Tibial artery (tissue), 4 donors: Measurements from ENCODE around the gene GAB1.

Experiments used
- DNase-seq, 2 donors: peaks; one replicate each; pipeline ENCODE4 v3.0.0-alpha.2; 2019
- H3K27ac ChIP-seq, 2 donors: fragments of 200-600 bp; sonication (generic) in 1 of 2; 1 replicate in 1 of 2; 2 replicates in 1 of 2; pipeline ENCODE4 v1.5.1; 2018 to 2019; ENCODE audit warnings: mild to moderate bottlenecking in 1 of 2
- H3K27me3 ChIP-seq, 2 donors: fragments of 200-600 bp; sonication (generic) in 1 of 2; one replicate each; pipeline versions ENCODE4 v1.5.1 to v1.6.0; 2016 to 2019
- H3K36me3 ChIP-seq, 3 donors: fragments of 200-600 bp; sonication (generic) in 2 of 3; one replicate each; pipeline ENCODE4 v1.5.1; 2016 to 2019; ENCODE audit warnings: mild to moderate bottlenecking in 2 of 3
- H3K4me1 ChIP-seq, 4 donors: fragments of 200-600 bp; sonication (generic) in 2 of 4; 1 replicate in 3 of 4; 2 replicates in 1 of 4; pipeline ENCODE4 v1.5.1; 2016 to 2019
- H3K4me3 ChIP-seq, 2 donors: fragments of 200-600 bp; sonication (generic) in 1 of 2; 1 replicate in 1 of 2; 2 replicates in 1 of 2; pipeline ENCODE4 v1.5.1; 2018 to 2019; ENCODE audit warnings: mild to moderate bottlenecking in 2 of 2
- H3K9me3 ChIP-seq, 3 donors: fragments of 200-600 bp; sonication (generic) in 1 of 3; one replicate each; pipeline ENCODE4 v1.5.1; 2016 to 2019
- intact Hi-C: fragments of 100-400 bp; cut with DNase I; formaldehyde crosslinking; loops from one replicate; pipeline ENCODE4 v1.15.0; 2023; ENCODE audit warnings: low total_unique reads
- TF ChIP-seq, protein P1 (sequence below), 2 experiments: fragments of 200-600 bp in 1 of 2; fragments of 450-650 bp in 1 of 2; IDR thresholded peaks; one replicate each; pipeline ENCODE4 v1.5.1; 2017 to 2019; ENCODE audit warnings: antibody characterized with exemption in 2 of 2, mild to moderate bottlenecking in 1 of 2, moderate library complexity in 1 of 2

Gene GAB1

DNA sequence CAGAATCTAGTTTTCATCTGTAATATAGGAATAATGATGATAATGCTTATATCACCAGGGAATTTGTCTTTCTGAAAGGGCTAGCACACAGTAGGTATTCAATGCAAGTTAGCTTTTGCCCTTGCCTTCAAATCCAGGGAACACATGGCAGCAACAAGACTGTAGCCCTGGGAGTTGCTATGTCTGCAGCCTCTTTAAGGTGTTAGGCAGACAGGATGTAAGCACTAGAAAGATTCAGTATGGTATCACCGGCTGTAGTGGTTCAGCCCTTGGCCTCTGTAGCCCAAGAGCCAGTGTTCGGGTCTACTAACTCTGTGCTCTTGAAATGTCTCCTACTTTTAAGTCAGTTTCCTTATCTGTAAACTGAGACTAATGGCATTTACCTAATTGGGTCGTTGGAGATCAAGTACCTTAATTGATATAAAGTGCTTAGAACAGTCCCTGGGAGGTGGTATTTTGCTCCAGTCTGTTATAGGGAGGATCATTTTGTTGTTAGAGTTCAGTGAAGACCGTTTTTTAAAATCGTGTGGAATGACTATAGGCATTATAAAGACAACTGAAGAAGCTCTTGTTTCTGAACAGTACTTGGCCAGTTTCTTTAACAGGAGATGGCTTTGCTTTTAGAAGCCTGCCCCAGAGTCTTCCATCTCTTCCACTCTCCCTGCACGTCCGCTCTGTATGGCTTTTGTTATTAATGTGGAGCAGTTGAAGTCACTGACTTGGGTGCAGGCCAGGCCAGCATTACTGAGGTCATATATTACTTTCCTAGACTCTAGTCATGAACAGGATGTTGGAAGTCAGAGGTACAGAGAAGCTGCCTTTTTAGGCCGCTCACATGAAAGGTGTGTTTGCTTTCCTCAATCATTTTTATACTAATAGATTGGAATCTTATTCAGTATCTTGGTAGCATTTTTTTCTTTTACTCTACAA, 44.8 kb downstream of the GAB1 start:
- Histone ChIP-seq H3K36me3 (no peaks in the 10 kb centered on the region), H3K27ac (peak overlapping the region; percentile 71 to 75), H3K9me3 (no peaks in the 10 kb centered on the region), H3K4me1 (peaks cover 0 to 94% (median 58%) of the 10 kb centered on the region in 4 donors), H3K27me3 (no peaks in the 10 kb centered on the region), H3K4me3 (no peak overlapping the region)
- peak; percentile 89 to 93 for DNase-seq
- intact Hi-C loops = no loop called here
- TF ChIP-seq, protein P1, sequence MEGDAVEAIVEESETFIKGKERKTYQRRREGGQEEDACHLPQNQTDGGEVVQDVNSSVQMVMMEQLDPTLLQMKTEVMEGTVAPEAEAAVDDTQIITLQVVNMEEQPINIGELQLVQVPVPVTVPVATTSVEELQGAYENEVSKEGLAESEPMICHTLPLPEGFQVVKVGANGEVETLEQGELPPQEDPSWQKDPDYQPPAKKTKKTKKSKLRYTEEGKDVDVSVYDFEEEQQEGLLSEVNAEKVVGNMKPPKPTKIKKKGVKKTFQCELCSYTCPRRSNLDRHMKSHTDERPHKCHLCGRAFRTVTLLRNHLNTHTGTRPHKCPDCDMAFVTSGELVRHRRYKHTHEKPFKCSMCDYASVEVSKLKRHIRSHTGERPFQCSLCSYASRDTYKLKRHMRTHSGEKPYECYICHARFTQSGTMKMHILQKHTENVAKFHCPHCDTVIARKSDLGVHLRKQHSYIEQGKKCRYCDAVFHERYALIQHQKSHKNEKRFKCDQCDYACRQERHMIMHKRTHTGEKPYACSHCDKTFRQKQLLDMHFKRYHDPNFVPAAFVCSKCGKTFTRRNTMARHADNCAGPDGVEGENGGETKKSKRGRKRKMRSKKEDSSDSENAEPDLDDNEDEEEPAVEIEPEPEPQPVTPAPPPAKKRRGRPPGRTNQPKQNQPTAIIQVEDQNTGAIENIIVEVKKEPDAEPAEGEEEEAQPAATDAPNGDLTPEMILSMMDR (IDR thresholded peaks at IDR 0.05) = no peak

DNA sequence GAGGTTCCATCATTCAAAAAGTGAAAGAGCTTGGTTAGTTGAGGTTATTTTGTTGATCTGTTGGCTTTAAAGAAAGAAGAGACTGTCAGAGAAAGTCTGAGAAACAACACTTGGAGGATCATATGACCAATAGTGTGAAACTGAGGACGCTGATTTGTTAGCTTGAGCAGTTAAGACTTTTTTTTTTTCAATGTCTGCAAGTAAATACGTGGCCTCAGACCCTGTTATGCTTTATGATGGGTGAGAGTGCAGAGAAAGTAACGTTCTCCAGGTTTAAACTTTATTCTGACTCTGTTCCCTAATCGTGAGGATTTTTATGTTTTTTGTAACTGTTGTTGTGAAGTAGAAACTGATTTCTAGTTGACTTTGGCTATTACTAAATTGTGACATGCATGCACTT, 45.9 kb downstream of the GAB1 start:
- H3K36me3 ChIP-seq = no peaks in the 10 kb centered on the region
- intact Hi-C loops = no loop called here
- H3K27ac ChIP-seq = peak overlapping the region; percentile 71 to 75
- H3K4me1 ChIP-seq = peaks cover 0 to 89% (median 48%) of the 10 kb centered on the region in 4 donors
- H3K27me3 ChIP-seq = no peaks in the 10 kb centered on the region
- H3K9me3 ChIP-seq = no peaks in the 10 kb centered on the region
- H3K4me3 ChIP-seq = peak overlapping the region in 1 of 2 donors; percentile 2
- TF ChIP-seq, protein P1 (IDR thresholded peaks at IDR 0.05) = no peak
- no peak for DNase-seq

DNA sequence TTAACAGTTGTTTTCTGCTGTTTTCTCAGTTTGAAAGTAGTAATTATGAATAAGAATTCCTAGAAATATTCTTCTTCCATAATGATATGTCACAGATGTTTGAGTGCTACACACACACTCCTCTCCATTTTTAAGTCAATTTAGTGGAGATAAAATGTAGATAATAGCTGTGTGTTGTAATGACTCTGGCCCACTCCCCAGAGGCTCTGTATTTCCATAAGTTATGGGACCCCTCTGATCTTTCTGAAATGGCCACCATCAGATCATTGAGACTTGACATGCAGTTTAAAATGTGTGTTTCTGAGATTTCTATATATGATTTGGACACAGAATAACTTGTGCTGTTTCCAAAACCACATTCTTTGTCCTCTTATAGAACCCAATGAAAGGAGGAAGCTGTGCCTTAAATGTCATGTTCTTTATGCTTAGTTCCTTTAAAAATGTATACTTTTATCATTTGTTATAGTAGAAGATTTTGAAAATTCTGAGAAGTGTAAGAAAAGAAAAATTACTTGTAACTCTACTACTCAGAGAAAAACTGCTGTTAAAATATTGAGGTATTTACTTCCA, 46.4 kb downstream of the GAB1 start:
- TF ChIP-seq, protein P1 (IDR thresholded peaks at IDR 0.05) = no peak
- no peak for DNase-seq
- intact Hi-C loops = no loop called here
- Histone ChIP-seq H3K27ac (peak overlapping the region; percentile 71 to 75), H3K4me1 (peaks cover 0 to 84% (median 45%) of the 10 kb centered on the region in 4 donors), H3K36me3 (no peaks in the 10 kb centered on the region), H3K4me3 (no peak overlapping the region), H3K9me3 (no peaks in the 10 kb centered on the region), H3K27me3 (no peaks in the 10 kb centered on the region)

- Histone ChIP-seq H3K27ac (peak overlapping the region; percentile 51 to 71), H3K27me3 (no peaks in the 10 kb centered on the region), H3K36me3 (no peaks in the 10 kb centered on the region), H3K4me3 (no peak overlapping the region), H3K9me3 (no peaks in the 10 kb centered on the region), H3K4me1 (peaks cover 0 to 78% (median 42%) of the 10 kb centered on the region in 4 donors)
- TF ChIP-seq, protein P1 (IDR thresholded peaks at IDR 0.05) = no peak
- DNase-seq = peak; percentile 62 to 85
- intact Hi-C loops = no loop called here
Observed at GRCh38 chr4:143384381-143384994, 47.8 kb downstream of the GAB1 start.

GRCh38 chr4:143386812-143387211, 50.1 kb downstream of the GAB1 start:
- Histone ChIP-seq H3K36me3 (no peaks in the 10 kb centered on the region), H3K27me3 (no peaks in the 10 kb centered on the region), H3K4me1 (peaks cover 0 to 80% (median 50%) of the 10 kb centered on the region in 4 donors), H3K9me3 (no peaks in the 10 kb centered on the region), H3K27ac (no peak overlapping the region), H3K4me3 (no peak overlapping the region)
- TF ChIP-seq, protein P1 (IDR thresholded peaks at IDR 0.05) = no peak
- DNase-seq = no peak
- intact Hi-C loops = no loop called here
